Mesendoderm (in vitro differentiated cells): ENCODE measurements around the gene EDA. TPM values are rescaled to one million over a fixed set of nuclear protein-coding genes. Genes with fewer than 3 reads are reported as not detected.
A peak's percentile ranks its signal among the peaks of the same experiment; 100 is the strongest.

ENCODE experiments used
- DNase-seq: peaks from one replicate; pipeline ENCODE4 v3.0.0; 2013
- H2AK5ac ChIP-seq: 2 replicates; pipeline ENCODE4 v1.6.1; 2013; ENCODE audit warnings: low read length, inconsistent platforms
- H2BK120ac ChIP-seq: 2 replicates; pipeline ENCODE4 v1.6.1; 2013; ENCODE audit warnings: low read depth, mild to moderate bottlenecking, low read length, moderate library complexity, mixed read lengths
- H2BK15ac ChIP-seq: replicated peaks from 2 replicates; pipeline ENCODE4 v1.6.1; 2013; ENCODE audit warnings: low read depth, mild to moderate bottlenecking, moderate library complexity
- H2BK5ac ChIP-seq: 2 replicates; pipeline ENCODE4 v1.6.1; 2013; ENCODE audit warnings: low read length, inconsistent platforms
- H3K18ac ChIP-seq: 2 replicates; pipeline ENCODE4 v1.6.1; 2013; ENCODE audit warnings: mild to moderate bottlenecking, low read length, mixed read lengths
- H3K23ac ChIP-seq: one replicate; pipeline ENCODE4 v1.6.1; 2013; ENCODE audit warnings: low read length
- H3K27ac ChIP-seq: 2 replicates; pipeline ENCODE4 v1.5.1; 2013; ENCODE audit warnings: low read depth, mild to moderate bottlenecking, inconsistent platforms, low read length, moderate library complexity
- H3K27me3 ChIP-seq: 2 replicates; pipeline ENCODE4 v1.6.1; 2013; ENCODE audit warnings: low read length, control low read depth, mild to moderate bottlenecking, inconsistent platforms; ENCODE audit not compliant: insufficient read depth, poor library complexity
- H3K36me3 ChIP-seq: 2 replicates; pipeline ENCODE4 v1.6.1; 2013; ENCODE audit warnings: low read length, inconsistent platforms; ENCODE audit not compliant: control insufficient read depth, insufficient read depth
- H3K4ac ChIP-seq: one replicate; pipeline ENCODE4 v1.6.1; 2013; ENCODE audit warnings: low read depth, mild to moderate bottlenecking, low read length, moderate library complexity
- H3K4me1 ChIP-seq: 2 replicates; pipeline ENCODE4 v1.6.1; 2013; ENCODE audit warnings: low read depth, low read length, inconsistent platforms; ENCODE audit not compliant: control insufficient read depth
- H3K4me2 ChIP-seq: 2 replicates; pipeline ENCODE4 v1.6.1; 2013; ENCODE audit warnings: low read length
- H3K4me3 ChIP-seq: 2 replicates; pipeline ENCODE4 v1.5.1; 2013; ENCODE audit warnings: mild to moderate bottlenecking, low read length
- H3K56ac ChIP-seq: one replicate; pipeline ENCODE4 v1.6.1; 2013; ENCODE audit warnings: low read length
- H3K79me1 ChIP-seq: 2 replicates; pipeline ENCODE4 v1.6.1; 2013; ENCODE audit warnings: low read length, inconsistent platforms
- H3K79me2 ChIP-seq: 2 replicates; pipeline ENCODE4 v1.6.1; 2013; ENCODE audit warnings: mild to moderate bottlenecking, low read length; ENCODE audit not compliant: control insufficient read depth, insufficient read depth
- H3K9ac ChIP-seq: 2 replicates; pipeline ENCODE4 v1.6.1; 2013; ENCODE audit warnings: low read length, inconsistent platforms
- H4K5ac ChIP-seq: one replicate; pipeline ENCODE4 v1.6.1; 2013; ENCODE audit warnings: low read length
- H4K8ac ChIP-seq: one replicate; pipeline ENCODE4 v1.6.1; 2013; ENCODE audit warnings: low read depth, mild to moderate bottlenecking, control low read depth, low read length, moderate library complexity
- WGBS: extraction: QIAGEN DNeasy Blood & Tissue Kit; methylation state at CpG from one replicate; pipeline ENCODE4 v1.1.7; 2013; ENCODE audit warnings: low lambda C conversion rate, missing lambda C conversion rate; ENCODE audit not compliant: insufficient coverage; ENCODE audit errors: extremely low coverage; 5-methylcytosine and 5-hydroxymethylcytosine counted together
- small RNA-seq: library from polyadenylated mRNA; stranded (forward); fragments of <200 nt; extraction: miRNeasy Mini kit (QIAGEN cat#:217004); gene quantifications from one replicate; pipeline ENCODE3, GENCODE V24; 2013; ENCODE audit not compliant: insufficient read depth

The EDA gene

GRCh38 chrX:70082723-70083122 is 466.8 kb downstream of the EDA start:
- H3K4ac ChIP-seq, result no peak overlapping the region
- H3K18ac ChIP-seq, result no peak overlapping the region
- no peak overlapping the region for H3K4me2 ChIP-seq
- H3K56ac ChIP-seq, result no peak overlapping the region
- no peaks in the 10 kb centered on the region for H3K4me1 ChIP-seq
- H2BK5ac ChIP-seq, result no peak overlapping the region
- no CpG with 5 or more reads among the region's 4 CpGs for WGBS
- H4K8ac ChIP-seq, result no peak overlapping the region
- no peak overlapping the region for H3K4me3 ChIP-seq
- H2BK120ac ChIP-seq, result no peak overlapping the region
- no peak overlapping the region for H3K23ac ChIP-seq
- H3K79me1 ChIP-seq, result no peaks in the 10 kb centered on the region
- no peak overlapping the region for H4K5ac ChIP-seq
- no peak overlapping the region for H3K9ac ChIP-seq
- H2BK15ac ChIP-seq, result no peak overlapping the region
- no peak overlapping the region for H3K27ac ChIP-seq
- H2AK5ac ChIP-seq, result no peak overlapping the region
- H3K36me3 ChIP-seq, result no peaks in the 10 kb centered on the region
- no peaks in the 10 kb centered on the region for H3K79me2 ChIP-seq
- H3K27me3 ChIP-seq, result no peaks in the 10 kb centered on the region
- no peak for DNase-seq

DNA sequence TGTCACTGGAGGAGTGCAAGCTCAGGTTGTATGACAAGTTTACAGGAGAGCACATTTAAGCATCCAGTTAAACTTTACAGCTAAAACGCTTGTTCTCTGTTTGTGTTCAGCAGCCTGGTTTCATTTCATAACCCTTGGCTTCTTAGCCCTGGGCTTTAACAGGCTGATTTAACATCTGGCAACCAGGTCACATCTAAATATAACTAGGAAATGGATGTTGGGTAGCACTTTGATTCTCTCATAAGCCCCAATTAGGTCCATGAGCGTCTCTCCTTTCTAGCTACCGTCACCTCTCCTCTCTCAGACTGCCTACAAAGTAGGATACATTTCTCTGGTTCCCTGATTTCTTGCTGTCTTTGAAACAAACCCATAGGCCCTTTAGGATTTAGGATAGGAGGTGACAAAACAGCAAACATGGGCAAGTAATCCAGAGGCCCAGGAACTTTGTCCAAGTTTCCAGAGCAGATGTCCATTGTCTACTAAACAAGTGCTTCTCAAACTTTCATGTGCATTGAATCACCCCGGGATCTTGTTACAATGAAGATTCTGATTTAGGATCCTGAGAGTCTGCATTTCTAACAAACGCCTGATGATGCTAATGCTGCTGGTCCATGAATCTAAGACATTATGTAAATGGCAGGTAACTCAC is 468.8 kb downstream of the EDA start:
- H3K27me3 ChIP-seq, result no peaks in the 10 kb centered on the region
- H4K8ac ChIP-seq, result no peak overlapping the region
- no CpG with 5 or more reads among the region's 5 CpGs for WGBS
- H3K4me3 ChIP-seq, result no peak overlapping the region
- H3K4me2 ChIP-seq, result no peak overlapping the region
- H3K23ac ChIP-seq, result no peak overlapping the region
- no peaks in the 10 kb centered on the region for H3K36me3 ChIP-seq
- DNase-seq, result no peak
- no peak overlapping the region for H2AK5ac ChIP-seq
- H2BK15ac ChIP-seq, result no peak overlapping the region
- no peak overlapping the region for H3K27ac ChIP-seq
- no peaks in the 10 kb centered on the region for H3K79me1 ChIP-seq
- no peak overlapping the region for H4K5ac ChIP-seq
- H2BK120ac ChIP-seq, result no peak overlapping the region
- H3K9ac ChIP-seq, result no peak overlapping the region
- no peaks in the 10 kb centered on the region for H3K4me1 ChIP-seq
- H2BK5ac ChIP-seq, result no peak overlapping the region
- no peak overlapping the region for H3K4ac ChIP-seq
- H3K79me2 ChIP-seq, result no peaks in the 10 kb centered on the region
- no peak overlapping the region for H3K56ac ChIP-seq
- no peak overlapping the region for H3K18ac ChIP-seq

GRCh38 chrX:70087857-70088630 is 472.1 kb downstream of the EDA start:
- WGBS, result no CpG with 5 or more reads among the region's 11 CpGs
- no peak overlapping the region for H4K5ac ChIP-seq
- no peak overlapping the region for H3K27ac ChIP-seq
- H2BK120ac ChIP-seq, result no peak overlapping the region
- H3K23ac ChIP-seq, result no peak overlapping the region
- no peak overlapping the region for H2BK5ac ChIP-seq
- no peak overlapping the region for H3K4me2 ChIP-seq
- H2BK15ac ChIP-seq, result no peak overlapping the region
- H3K4me3 ChIP-seq, result no peak overlapping the region
- no peaks in the 10 kb centered on the region for H3K36me3 ChIP-seq
- no peak overlapping the region for H2AK5ac ChIP-seq
- H3K79me1 ChIP-seq, result no peaks in the 10 kb centered on the region
- DNase-seq, result no peak
- H4K8ac ChIP-seq, result no peak overlapping the region
- H3K18ac ChIP-seq, result no peak overlapping the region
- H3K56ac ChIP-seq, result no peak overlapping the region
- H3K27me3 ChIP-seq, result no peaks in the 10 kb centered on the region
- no peak overlapping the region for H3K4ac ChIP-seq
- H3K79me2 ChIP-seq, result no peaks in the 10 kb centered on the region
- no peaks in the 10 kb centered on the region for H3K4me1 ChIP-seq
- H3K9ac ChIP-seq, result no peak overlapping the region

GRCh38 chrX:70088751-70089150 is 472.8 kb downstream of the EDA start:
- H2BK5ac ChIP-seq, result no peak overlapping the region
- H3K56ac ChIP-seq, result no peak overlapping the region
- H3K79me2 ChIP-seq, result no peaks in the 10 kb centered on the region

More at GRCh38 chrX:70088751-70089150, 472.8 kb downstream of the EDA start:
- DNase-seq, result no peak
- no peak overlapping the region for H4K8ac ChIP-seq
- no peaks in the 10 kb centered on the region for H3K36me3 ChIP-seq
- H3K79me1 ChIP-seq, result no peaks in the 10 kb centered on the region
- H3K4ac ChIP-seq, result no peak overlapping the region
- no peak overlapping the region for H2AK5ac ChIP-seq
- H3K4me1 ChIP-seq, result no peaks in the 10 kb centered on the region
- H3K9ac ChIP-seq, result no peak overlapping the region
- H4K5ac ChIP-seq, result no peak overlapping the region
- no peak overlapping the region for H3K27ac ChIP-seq
- H3K4me2 ChIP-seq, result no peak overlapping the region
- H3K4me3 ChIP-seq, result no peak overlapping the region
- no peak overlapping the region for H2BK120ac ChIP-seq
- H3K23ac ChIP-seq, result no peak overlapping the region
- H3K18ac ChIP-seq, result no peak overlapping the region
- H3K27me3 ChIP-seq, result no peaks in the 10 kb centered on the region
- H2BK15ac ChIP-seq, result no peak overlapping the region

Small RNA genes within 50 kb of the gene (small RNA-seq; reads per million reads assigned to genes)
- 49.8 reads per million, percentile 94 among the genes with 10 or more reads in this experiment for gene MIR676
- gene RF00012, result not detected
